DMS153 treated with DMSO at 0.1 percent for 48 hours (cell line): ENCODE measurements around the gene ANKRD11.
A peak's percentile ranks its signal among the peaks of the same experiment; 100 is the strongest.

ENCODE experiments used
- DNase-seq: peaks from one replicate; lab custom pipeline; 2025; ENCODE audit not compliant: unreplicated experiment; lab: John Stamatoyannopoulos, UW

Gene ANKRD11

GRCh38 chr16:89490439-89491237 lies at the start of gene ANKRD11:
Gene ANKRD11 (minus strand): TSS chr16:89490561. CDS start chr16:89317019, 173,542 bp downstream.
- DNase-seq, result peak; percentile 98

GRCh38 chr16:89538286-89538685 lies 47.9 kb upstream of the ANKRD11 start:
- DNase-seq, result no peak

- no peak for DNase-seq
Observed at GRCh38 chr16:89537549-89537925, 47.2 kb upstream of the ANKRD11 start.

- DNase-seq, result no peak
Observed at GRCh38 chr16:89536886-89537548, 46.7 kb upstream of the ANKRD11 start.

- DNase-seq, result no peak
Observed at GRCh38 chr16:89536371-89536770, 46.0 kb upstream of the ANKRD11 start.

GRCh38 chr16:89534252-89534756 lies 43.9 kb upstream of the ANKRD11 start:
- no peak for DNase-seq

GRCh38 chr16:89531821-89532526 lies 41.6 kb upstream of the ANKRD11 start:
- DNase-seq, result no peak

- no peak for DNase-seq
Observed at GRCh38 chr16:89530401-89531381, 40.3 kb upstream of the ANKRD11 start.

- no peak for DNase-seq
Observed at GRCh38 chr16:89529097-89529496, 38.7 kb upstream of the ANKRD11 start.

- no peak for DNase-seq
Observed at GRCh38 chr16:89525146-89525913, 35.0 kb upstream of the ANKRD11 start.

GRCh38 chr16:89523680-89524344 lies 33.5 kb upstream of the ANKRD11 start:
- DNase-seq, result no peak

GRCh38 chr16:89522287-89522686 lies 31.9 kb upstream of the ANKRD11 start:
- no peak for DNase-seq

GRCh38 chr16:89519881-89520280 lies 29.5 kb upstream of the ANKRD11 start:
- no peak for DNase-seq

GRCh38 chr16:89517128-89517527 lies 26.8 kb upstream of the ANKRD11 start:
- no peak for DNase-seq

GRCh38 chr16:89512453-89512852 lies 22.1 kb upstream of the ANKRD11 start:
- no peak for DNase-seq

GRCh38 chr16:89511374-89511773 lies 21.0 kb upstream of the ANKRD11 start:
- DNase-seq, result no peak

GRCh38 chr16:89510526-89510925 lies 20.2 kb upstream of the ANKRD11 start:
- no peak for DNase-seq

- DNase-seq, result peak; percentile 75
Observed at GRCh38 chr16:89507834-89508590, 17.7 kb upstream of the ANKRD11 start, which contains the start of gene SPG7. Gene SPG7 (plus strand): TSS chr16:89508403. CDS start chr16:89508418, 15 bp downstream.
